Measurements from ENCODE around the gene MYPOP. TPM values are rescaled to one million over a fixed set of nuclear protein-coding genes. Genes with fewer than 3 reads are reported as not detected.

The MYPOP gene
- total RNA-seq, 1 experiment from 2014 or later, result 11.1 TPM

- ATAC-seq (peak; percentile 78), DNase-seq (ENCODE audit: low read depth, low spot score) (peak; percentile 73)
- peak overlapping the region; percentile 51 to 69 for H3K4me3 ChIP-seq (ENCODE audit: low read depth in 2 of 2, low read length in 2 of 2)
- ChIA-PET POLR2A (interaction anchor here (0.5 to 0.6 kb wide), 2 partner anchors 17 to 27 kb away, joined by 3 read pairs; no protein-coding TSS in a partner anchor), CTCF (interaction anchor here (0.7 to 0.9 kb wide), 2 partner anchors 17 to 240 kb away, joined by 4 to 10 read pairs; no protein-coding TSS in a partner anchor)
- in situ Hi-C loops (cut with HindIII; ENCODE audit: low pct_unique_long_range_greater_than_20kb, low sequenced_read_pairs), result no loop called here
- intact Hi-C loops (cut with micrococcal nuclease; ENCODE audit: unreplicated experiment), result no loop called here
- BruUV-seq (replicated peaks), result no TSS peak
- H3K27me3 ChIP-seq (ENCODE audit: control insufficient read depth, insufficient read depth, low read length), result no peaks in the 10 kb centered on the region
- H3K9me3 ChIP-seq (ENCODE audit: control insufficient read depth, insufficient read depth, low read depth, low read length), result no peaks in the 10 kb centered on the region
- TF ChIP-seq POLR2AphosphoS5 (IDR thresholded peaks at IDR 0.05; ENCODE audit: low read depth, low read length), result peak; percentile 75
- no peak for TF ChIP-seq REST (IDR thresholded peaks at IDR 0.05; ENCODE audit: insufficient read depth in 1 of 2, low read depth in 2 of 2, low read length in 1 of 2)
- no peak for TF ChIP-seq CTCF (IDR thresholded peaks at IDR 0.05)
- peak; percentile 50; the same call in 1 of the 2 replicates for TF ChIP-seq SIN3A (IDR thresholded peaks at IDR 0.05; ENCODE audit: borderline replicate concordance, insufficient read depth, low read depth, low read length)
- peaks cover 9% of the 10 kb centered on the region for H3K4me1 ChIP-seq (ENCODE audit: control insufficient read depth, insufficient read depth, low read length)
- no peaks in the 10 kb centered on the region for H3K36me3 ChIP-seq (ENCODE audit: control insufficient read depth, insufficient read depth, low read length)
- peak overlapping the region; percentile 93 for H3K27ac ChIP-seq (ENCODE audit: low read length)
Observed at GRCh38 chr19:45886427-45887199, 15.8 kb downstream of the MYPOP start.

GRCh38 chr19:45885556-45886426, 16.6 kb downstream of the MYPOP start, which contains the start of gene IRF2BP1:
TSS of gene IRF2BP1 (minus strand) at chr19:45886141. CDS start at chr19:45885774, 367 bp downstream.
- in situ Hi-C loops (cut with HindIII; ENCODE audit: low pct_unique_long_range_greater_than_20kb, low sequenced_read_pairs), result no loop called here
- H3K9me3 ChIP-seq (ENCODE audit: control insufficient read depth, insufficient read depth, low read depth, low read length), result no peaks in the 10 kb centered on the region
- POLR2A ChIA-PET, result interaction anchor here (0.5 to 0.6 kb wide), 3 partner anchors 11 to 27 kb away, joined by 3 read pairs; no protein-coding TSS in a partner anchor
- DNase-seq (ENCODE audit: low read depth, low spot score), result no peak
- TF ChIP-seq TCF7L2 (IDR thresholded peaks at IDR 0.05; ENCODE audit: low read depth, low read length) (0 out of 2 replicates have a peak, but pooled peaks have one; percentile 39), CTCF (IDR thresholded peaks at IDR 0.05) (no peak), SIN3A (IDR thresholded peaks at IDR 0.05; ENCODE audit: borderline replicate concordance, insufficient read depth, low read depth, low read length) (peak; percentile 45; the same call in 1 of the 2 replicates)
- peak within 1 kb of the TSS; percentile 51 to 69 for H3K4me3 ChIP-seq (ENCODE audit: low read depth in 2 of 2, low read length in 2 of 2)
- intact Hi-C loops (cut with micrococcal nuclease; ENCODE audit: unreplicated experiment), result no loop called here
- TSS peak; percentile 85 for BruUV-seq (replicated peaks)
- peaks cover 9% of the 10 kb centered on the region for H3K4me1 ChIP-seq (ENCODE audit: control insufficient read depth, insufficient read depth, low read length)
- H3K27me3 ChIP-seq (ENCODE audit: control insufficient read depth, insufficient read depth, low read length), result no peaks in the 10 kb centered on the region
- no peaks in the 10 kb centered on the region for H3K36me3 ChIP-seq (ENCODE audit: control insufficient read depth, insufficient read depth, low read length)
- ATAC-seq, result peak; percentile 76
- CTCF ChIA-PET, result interaction anchor here (0.7 to 0.9 kb wide), 2 partner anchors 17 to 241 kb away, joined by 4 to 10 read pairs; no protein-coding TSS in a partner anchor
- peak within 1 kb of the TSS; percentile 93 for H3K27ac ChIP-seq (ENCODE audit: low read length)

Measured in Panc1 (cell line).